Hepatocyte (in vitro differentiated cells): ENCODE results near the gene GCGR.

Experiments used
- CTCF ChIP-seq: fragments of 200-600 bp; sonication (generic); IDR thresholded peaks from 2 replicates; pipeline ENCODE4 v1.5.1; 2016; ENCODE audit warnings: antibody characterized with exemption, mild to moderate bottlenecking; ENCODE audit not compliant: poor library complexity
- EZH2 ChIP-seq: fragments of 200-600 bp; sonication (generic); IDR thresholded peaks from 2 replicates; pipeline ENCODE4 v1.6.1; 2016; ENCODE audit warnings: antibody characterized with exemption, mild to moderate bottlenecking, borderline replicate concordance
- EZH2phosphoT487 ChIP-seq: fragments of 200-600 bp; sonication (generic); IDR thresholded peaks from one replicate; pipeline ENCODE4 v1.6.1; 2018; ENCODE audit warnings: antibody characterized with exemption, mild to moderate bottlenecking, low read depth, moderate library complexity; ENCODE audit not compliant: unreplicated experiment, severe bottlenecking

- TF ChIP-seq CTCF (no peak), EZH2phosphoT487 (no peak), EZH2 (no peak)
Observed at GRCh38 chr17:81849457-81849856, 45.5 kb downstream of the GCGR start.
